GM19324 (cell line): ENCODE data around the gene NOL7.

Source experiments
- ATAC-seq: cut with Tn5 transposase; IDR thresholded peaks from one replicate; pipeline ENCODE4 v1.9.1; 2021; ENCODE audit warnings: mild to moderate bottlenecking, moderate library complexity; ENCODE audit not compliant: unreplicated experiment, low FRiP score

The NOL7 gene

GRCh38 chr6:13648850-13649249, 33.7 kb downstream of the NOL7 start:
- ATAC-seq: no peak

GRCh38 chr6:13649393-13649792, 34.3 kb downstream of the NOL7 start:
- ATAC-seq: no peak

GRCh38 chr6:13653296-13653695, 38.2 kb downstream of the NOL7 start:
- no peak for ATAC-seq

DNA sequence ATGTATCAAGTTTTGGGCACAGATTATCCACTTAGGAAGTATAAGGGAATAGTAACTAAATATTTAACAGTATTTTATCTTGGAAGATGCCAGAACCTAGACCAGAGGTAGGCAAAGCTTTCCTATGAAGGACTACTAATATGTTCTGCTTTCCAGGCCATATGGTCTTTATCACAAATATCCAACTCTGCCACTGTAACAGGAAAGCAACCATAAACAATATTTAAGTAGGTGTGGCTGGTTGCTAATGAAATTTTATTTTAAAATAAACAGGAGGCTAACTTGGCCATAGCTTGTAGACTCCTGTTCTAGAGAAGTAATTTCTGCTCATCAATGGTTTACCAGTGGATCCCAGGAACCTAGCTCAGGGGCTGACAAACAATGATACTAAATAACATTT, 39.4 kb downstream of the NOL7 start:
- no peak for ATAC-seq

GRCh38 chr6:13655700-13656099, 40.6 kb downstream of the NOL7 start:
- no peak for ATAC-seq

DNA sequence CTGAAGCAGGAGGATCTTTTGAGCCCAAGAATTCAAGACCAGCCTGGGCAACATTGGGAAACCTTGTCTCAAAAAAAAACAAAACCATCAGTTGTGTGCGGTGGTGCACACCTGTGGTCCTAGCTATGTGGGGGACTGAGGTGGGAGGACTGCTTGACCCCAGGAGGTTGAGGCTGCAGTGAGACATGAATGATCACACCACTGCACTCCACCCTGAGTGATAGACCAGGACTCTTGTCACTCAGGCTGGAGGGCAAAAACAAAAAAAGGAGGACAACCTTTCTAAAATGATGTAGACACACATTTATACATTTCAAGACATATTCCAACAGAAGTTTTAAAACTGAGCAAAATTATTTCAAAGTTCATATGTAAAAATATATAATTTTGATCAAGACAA, 45.1 kb downstream of the NOL7 start:
- ATAC-seq: no peak

- no peak for ATAC-seq
These were observed 45.8 kb downstream of the NOL7 start for GRCh38 chr6:13660893-13661292.

- no peak for ATAC-seq
These were observed 46.5 kb downstream of the NOL7 start for GRCh38 chr6:13661647-13662046.

GRCh38 chr6:13662651-13663334, 47.7 kb downstream of the NOL7 start:
- no peak for ATAC-seq

GRCh38 chr6:13663986-13664385, 48.9 kb downstream of the NOL7 start:
- no peak for ATAC-seq

DNA sequence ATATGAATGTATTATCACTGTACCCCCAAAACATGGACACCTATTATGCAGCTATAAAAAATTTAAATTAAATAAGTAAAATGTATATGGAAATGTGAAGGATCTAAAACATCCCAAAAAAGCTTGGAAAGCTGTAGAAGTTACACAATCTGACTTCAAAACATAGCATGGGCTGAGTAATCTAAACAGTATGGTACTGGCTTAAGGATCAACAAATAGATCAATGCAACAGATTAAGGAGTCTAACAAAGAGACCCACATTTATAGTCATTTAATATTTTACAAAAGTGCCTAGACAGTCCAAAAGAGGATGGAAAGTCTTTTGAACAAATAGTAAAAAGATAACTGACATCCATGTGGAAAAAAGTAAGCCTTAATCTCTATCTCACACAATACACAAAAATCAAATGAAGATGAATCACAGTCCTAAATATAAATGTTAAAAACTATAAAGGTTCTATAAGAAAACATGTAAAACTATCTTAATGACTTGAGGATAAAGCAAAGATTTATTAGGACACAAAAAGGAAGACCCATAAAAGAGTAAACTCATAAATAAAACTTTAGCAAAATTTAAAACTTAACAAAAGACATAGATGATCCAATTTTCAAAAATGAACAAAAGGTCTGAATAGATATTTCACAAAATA, 49.7 kb downstream of the NOL7 start:
- ATAC-seq: no peak

- no peak for ATAC-seq
These were observed 51.3 kb downstream of the NOL7 start for GRCh38 chr6:13666194-13667105.

- ATAC-seq: no peak
These were observed 52.5 kb downstream of the NOL7 start for GRCh38 chr6:13667655-13668054.

GRCh38 chr6:13668291-13668928, 53.3 kb downstream of the NOL7 start:
- ATAC-seq: no peak

DNA sequence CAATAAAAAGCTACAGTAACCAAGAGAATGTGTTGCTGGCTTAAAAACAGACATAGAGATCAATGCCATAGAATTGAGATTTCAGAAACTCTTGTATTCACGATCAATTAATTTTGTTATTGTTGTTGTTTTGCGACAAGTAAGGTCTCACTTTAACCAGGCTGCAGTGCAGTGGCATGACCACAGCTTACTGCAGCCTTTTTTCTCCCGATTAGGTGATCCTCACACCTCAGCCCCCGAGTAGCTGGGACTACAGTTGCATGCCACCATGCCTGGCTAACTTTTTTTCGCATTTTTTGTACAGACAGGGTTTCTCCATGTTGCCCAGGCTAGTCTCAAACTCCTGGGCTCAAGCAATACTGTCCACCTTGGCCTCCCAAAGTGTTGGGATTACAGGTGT, 54.3 kb downstream of the NOL7 start:
- no peak for ATAC-seq
